NCI-H2171 treated with DMSO at 0.1 percent for 48 hours (cell line): ENCODE data around the gene ALG12.
"Not testable (repeated sequence)": the region's sequence is repeated elsewhere in the genome, so short reads cannot be mapped to it uniquely, and the experiment has no call there.

Experiments
- DNase-seq: peaks from one replicate; lab custom pipeline; 2025; lab: John Stamatoyannopoulos, UW

The ALG12 gene

DNA sequence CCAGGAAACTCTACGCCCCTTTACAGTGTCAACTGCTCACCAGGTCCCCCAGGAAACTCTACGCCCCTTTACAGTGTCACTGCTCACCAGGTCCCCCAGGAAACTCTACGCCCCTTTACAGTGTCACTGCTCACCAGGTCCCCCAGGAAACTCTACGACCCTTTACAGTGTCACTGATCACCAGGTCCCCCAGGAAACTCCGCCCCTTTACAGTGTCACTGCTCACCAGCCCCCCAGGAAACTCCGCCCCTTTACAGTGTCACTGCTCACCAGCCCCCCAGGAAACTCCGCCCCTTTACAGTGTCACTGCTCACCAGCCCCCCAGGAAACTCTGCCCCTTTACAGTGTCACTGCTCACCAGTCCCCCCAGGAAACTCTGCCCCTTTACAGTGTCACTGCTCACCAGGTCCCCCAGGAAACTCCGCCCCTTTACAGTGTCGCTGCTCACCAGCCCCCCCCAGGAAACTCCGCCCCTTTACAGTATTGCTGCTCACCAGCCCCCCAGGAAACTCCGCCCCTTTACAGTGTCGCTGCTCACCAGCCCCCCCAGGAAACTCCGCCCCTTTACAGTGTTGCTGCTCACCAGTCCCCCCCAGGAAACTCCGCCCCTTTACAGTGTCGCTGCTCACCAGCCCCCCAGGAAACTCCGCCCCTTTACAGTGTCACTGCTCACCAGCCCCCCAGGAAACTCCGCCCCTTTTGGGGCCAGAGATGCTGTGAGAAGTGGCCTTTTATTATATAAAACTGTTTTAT, 27.0 kb upstream of the ALG12 start:
- not testable (repeated sequence) for DNase-seq

GRCh38 chr22:49944399-49944891, 26.2 kb upstream of the ALG12 start:
- no peak for DNase-seq

DNA sequence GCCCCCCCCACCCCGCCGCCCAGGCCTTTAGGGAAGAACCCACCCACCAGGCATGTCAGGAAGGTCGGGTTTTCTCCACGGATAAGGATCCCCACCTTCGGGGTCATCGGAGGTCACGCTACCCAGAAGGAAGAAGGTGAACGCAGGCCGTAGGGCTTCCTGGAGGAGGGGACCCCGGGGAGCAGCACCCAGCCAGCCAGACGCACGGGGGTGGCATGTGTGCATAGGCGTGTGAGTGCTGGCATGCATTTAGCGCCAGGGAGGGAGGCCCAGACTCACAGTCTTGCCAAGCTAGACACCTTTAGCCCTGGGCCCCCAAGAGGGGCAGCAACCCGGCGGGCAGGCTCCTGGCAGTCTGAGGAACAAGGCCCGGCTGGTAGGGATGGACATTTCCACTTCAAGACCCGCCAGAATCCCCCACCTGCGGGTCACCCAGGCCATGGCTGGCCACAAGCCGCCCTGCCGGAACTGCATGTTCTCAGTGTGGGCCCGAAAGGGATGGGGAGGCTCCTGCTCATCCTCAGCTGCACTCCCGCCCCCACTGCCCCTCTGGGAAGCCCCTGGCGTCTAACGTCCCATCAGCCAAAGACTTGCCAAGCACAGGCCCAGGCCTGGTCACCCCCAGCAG, 25.6 kb upstream of the ALG12 start:
- no peak for DNase-seq

GRCh38 chr22:49943405-49943765, 25.1 kb upstream of the ALG12 start:
- DNase-seq = no peak

- no peak for DNase-seq
These were observed 24.5 kb upstream of the ALG12 start for GRCh38 chr22:49942565-49943404.

DNA sequence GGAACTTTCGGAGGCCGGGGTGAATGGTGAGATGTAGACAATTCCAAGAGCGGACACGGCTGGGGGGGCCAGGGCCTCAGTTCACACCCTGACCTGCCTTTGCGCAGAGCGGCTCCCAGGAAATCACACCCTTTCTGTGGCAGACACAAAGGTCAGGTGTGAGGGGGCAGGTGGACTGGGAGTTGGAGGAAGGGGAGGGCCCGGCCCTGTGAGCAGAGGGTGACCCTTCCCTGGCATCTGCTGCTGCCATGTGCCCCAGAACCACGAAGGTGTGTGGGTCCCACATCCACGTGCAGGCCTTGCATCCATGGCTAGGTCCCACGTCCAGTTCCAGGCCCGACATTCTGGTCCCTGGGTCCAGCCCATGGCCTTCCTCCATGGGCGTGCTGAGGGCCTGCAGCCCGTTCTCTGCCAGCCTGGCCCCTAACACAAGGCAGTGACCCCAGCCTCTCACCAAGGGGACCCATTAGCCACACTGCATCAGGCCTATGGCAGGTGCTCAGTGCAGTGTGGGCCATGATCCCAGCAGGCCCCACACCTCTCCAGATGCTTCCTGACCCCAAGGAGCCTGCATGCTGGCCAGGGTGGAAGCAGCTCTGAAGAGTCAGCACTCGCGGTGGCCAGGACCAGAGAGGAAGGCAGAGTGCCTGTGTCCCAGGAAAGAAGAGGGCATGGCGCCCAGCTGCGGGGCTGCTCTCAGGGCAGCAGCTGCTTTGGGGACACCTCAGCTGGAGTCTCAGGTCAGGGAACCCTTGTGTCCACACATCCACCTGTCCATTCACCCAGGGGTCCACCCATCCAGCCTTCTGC, 23.5 kb upstream of the ALG12 start:
- DNase-seq = no peak

GRCh38 chr22:49938565-49939136, 20.4 kb upstream of the ALG12 start:
- no peak for DNase-seq

GRCh38 chr22:49937758-49938564, 19.7 kb upstream of the ALG12 start:
- DNase-seq = no peak

DNA sequence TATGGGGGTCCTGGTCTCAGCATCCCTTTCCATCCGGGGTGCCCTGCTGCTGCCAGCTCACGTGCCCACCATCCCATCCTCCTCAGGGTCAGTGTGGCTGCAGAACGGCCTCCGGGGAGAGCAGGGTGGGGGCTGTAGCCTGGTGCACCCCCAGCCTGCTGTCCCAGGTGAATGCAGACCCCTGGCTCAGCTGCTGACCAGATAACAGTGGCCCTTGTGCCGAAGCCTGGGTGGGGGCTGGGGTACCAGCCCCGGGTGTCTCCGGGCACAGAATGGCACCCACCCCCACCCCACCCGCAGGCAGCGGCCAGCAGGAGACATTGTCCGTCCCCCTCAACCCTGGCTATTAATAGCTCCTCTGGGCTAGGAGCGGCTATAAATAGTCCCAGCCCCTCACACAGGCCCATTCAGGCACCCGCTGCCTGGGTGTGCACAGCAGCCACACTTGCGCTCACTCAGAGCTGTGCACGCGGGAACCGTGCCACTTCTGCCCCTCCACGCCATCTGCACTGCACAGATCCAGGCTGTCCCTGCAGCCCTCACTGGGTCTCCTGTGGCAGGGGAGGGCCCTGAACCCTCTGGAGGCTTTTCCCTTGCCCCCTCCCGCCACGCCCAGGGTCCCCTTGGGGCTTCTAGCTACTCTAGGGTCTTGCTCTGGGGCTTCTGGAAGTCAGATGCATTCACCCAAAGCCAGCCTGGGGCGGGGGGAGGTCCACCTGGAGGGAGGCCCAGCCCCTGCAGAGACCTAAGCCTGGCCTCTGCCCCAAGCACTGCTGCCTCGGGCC, 18.9 kb upstream of the ALG12 start:
- peak; percentile 55 for DNase-seq

DNA sequence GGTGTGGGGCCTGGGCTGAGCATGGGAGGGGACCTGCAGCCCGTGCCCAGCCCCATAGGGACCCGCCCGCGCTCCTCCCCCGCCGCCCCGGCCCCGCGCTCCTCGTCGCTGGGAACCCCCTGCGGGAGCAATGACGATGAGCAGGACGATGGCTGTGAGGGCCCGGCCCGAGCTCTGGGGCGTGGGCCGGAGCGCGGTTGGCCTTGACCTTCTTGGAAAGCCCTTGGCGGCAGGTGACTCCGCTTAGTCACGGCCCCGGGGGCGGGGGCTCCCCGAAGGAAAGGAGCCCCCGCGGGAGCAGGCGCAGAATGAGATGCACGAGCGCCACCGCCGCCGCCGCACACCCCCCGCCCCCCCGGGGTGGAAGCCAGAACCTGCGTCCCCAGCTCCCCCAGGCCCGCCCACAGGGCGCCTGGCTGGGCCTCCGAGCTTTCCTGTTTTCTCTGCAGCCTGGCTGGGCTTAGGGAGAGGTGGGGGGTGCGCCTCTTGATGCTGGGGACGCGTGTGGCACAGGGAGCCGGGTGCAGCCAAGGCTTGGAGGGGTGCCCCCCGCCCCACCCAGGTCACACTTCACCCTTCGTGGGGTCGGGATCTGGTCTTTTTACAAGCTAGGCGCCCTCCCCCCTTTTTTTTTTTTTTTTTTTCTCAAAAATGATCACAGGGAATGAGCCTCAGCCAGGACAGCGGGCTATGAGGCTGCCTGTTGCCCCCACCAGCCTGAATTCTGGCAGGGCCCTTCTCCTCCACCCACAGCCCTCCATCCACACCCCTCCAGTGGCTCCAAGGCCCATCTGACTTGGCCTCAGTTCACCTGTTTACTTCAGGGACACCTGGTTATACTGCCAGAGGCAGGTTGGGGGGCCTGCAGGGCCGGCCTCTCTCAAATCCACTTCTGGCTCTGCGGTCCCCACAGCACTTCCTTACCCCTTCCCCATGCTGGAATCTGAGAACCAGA, 18.1 kb upstream of the ALG12 start:
- peak; percentile 74 for DNase-seq

GRCh38 chr22:49935561-49935960, 17.3 kb upstream of the ALG12 start:
- DNase-seq = peak; percentile 49

DNA sequence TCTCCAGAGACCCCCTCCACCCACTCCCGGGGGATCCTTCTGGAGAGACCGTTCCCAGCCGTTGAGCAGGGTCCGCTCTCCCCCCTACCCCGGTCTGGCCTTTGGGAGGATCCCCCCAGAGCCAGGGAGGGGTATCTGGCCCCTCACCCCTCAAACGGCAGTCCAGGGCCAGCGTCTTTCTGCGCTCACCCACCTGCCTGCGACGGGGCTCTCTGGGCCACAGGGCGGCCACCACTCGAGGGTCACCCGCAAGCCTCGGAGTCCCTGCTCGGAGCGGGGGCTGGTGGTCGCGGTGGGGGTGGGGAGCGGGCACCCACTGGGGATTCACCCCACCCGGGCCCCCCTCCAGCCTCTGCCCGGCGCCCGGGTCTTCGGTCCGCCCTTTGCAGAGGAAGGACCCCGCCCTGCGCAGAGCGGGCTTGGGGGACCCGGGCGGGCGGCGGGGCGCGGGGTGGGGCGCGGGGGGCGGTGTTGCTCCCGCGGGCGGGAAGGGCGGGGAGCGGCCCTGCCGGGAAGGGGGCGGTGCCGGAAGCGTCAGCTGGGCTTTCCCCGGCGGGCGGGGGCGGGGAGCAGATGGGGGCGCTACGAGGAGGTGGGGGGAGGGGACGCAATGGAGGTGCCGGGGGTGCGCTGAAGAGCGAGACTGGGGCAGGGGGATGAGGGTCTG, 16.8 kb upstream of the ALG12 start:
- peak; percentile 49 for DNase-seq

GRCh38 chr22:49934160-49934890, 16.1 kb upstream of the ALG12 start:
- no peak for DNase-seq

GRCh38 chr22:49933236-49934159, 15.3 kb upstream of the ALG12 start:
- DNase-seq = no peak

- peak; percentile 43 for DNase-seq
These were observed 12.6 kb upstream of the ALG12 start for GRCh38 chr22:49930596-49931412.
